Measurements from ENCODE around the gene MID1.

- TF ChIP-seq POLR2A (IDR thresholded peaks at IDR 0.05) (no peak), CTCF (IDR thresholded peaks at IDR 0.05) (no peak)
Observed at GRCh38 chrX:10574663-10575062, 45.7 kb downstream of the MID1 start.

All from suprapubic skin (tissue), 3 donors.